Left lung (tissue), 10 donors: ENCODE results near the gene SLC9A4. TPM values are rescaled to one million over a fixed set of nuclear protein-coding genes. Genes with fewer than 3 reads are reported as not detected.

ENCODE experiments used
- ATAC-seq: fragments of 200-7000 bp; cut with Tn5 transposase; one replicate; pipeline ENCODE4 v1.9.1; 2020; ENCODE audit warnings: moderate library complexity
- DNase-seq, 4 donors: peaks; one replicate each; pipeline ENCODE4 v3.0.0-alpha.2; 2013 to 2020
- H3K27ac ChIP-seq, 2 donors: fragments of 200-600 bp; sonication (generic) in 1 of 2; one replicate each; pipeline versions ENCODE4 v1.5.0 to v1.8.0; 2020 to 2021
- H3K27me3 ChIP-seq, 2 donors: fragments of 200-600 bp; sonication (generic) in 1 of 2; one replicate each; pipeline versions ENCODE4 v1.5.0 to v1.8.0; 2020 to 2021
- H3K36me3 ChIP-seq, 2 donors: fragments of 200-600 bp; sonication (generic) in 1 of 2; one replicate each; pipeline versions ENCODE4 v1.5.0 to v1.8.0; 2020 to 2021
- H3K4me1 ChIP-seq, 2 donors: fragments of 200-600 bp; one replicate each; pipeline ENCODE4 v1.8.0; 2021
- H3K4me3 ChIP-seq, 2 donors: fragments of 200-600 bp; sonication (generic) in 1 of 2; one replicate each; pipeline versions ENCODE4 v1.5.0 to v1.8.0; 2020 to 2021; ENCODE audit warnings: mild to moderate bottlenecking in 1 of 2
- H3K9me3 ChIP-seq, 2 donors: fragments of 200-600 bp; sonication (generic) in 1 of 2; one replicate each; pipeline versions ENCODE4 v1.5.0 to v1.8.0; 2020 to 2021
- intact Hi-C, 2 donors: fragments of 100-400 bp; cut with DNase I; formaldehyde crosslinking; loops; one replicate each; pipeline versions ENCODE4 v1.11.2 to v1.14.2; 2022
- polyA plus RNA-seq, 6 donors: library from polyadenylated mRNA; unstranded; fragments of 120-200 nt; gene quantifications; one replicate each; pipeline ENCODE4 v1.2.1, GENCODE V29; 2013; ENCODE audit not compliant: insufficient read length in 6 of 6
- total RNA-seq, 2 donors: library from RNA; stranded (reverse); fragmentation: NEBNext Ultra II Directional; extraction: Animal tissue kit (Norgen Biotek cat#: 25700); gene quantifications; one replicate each; pipeline ENCODE4 v1.2.1, GENCODE V29; 2021
- TF ChIP-seq, protein P1 (sequence below), 2 donors: fragments of 200-600 bp; sonication (generic) in 1 of 2; IDR thresholded peaks; one replicate each; pipeline versions ENCODE4 v1.5.0 to v1.8.0; 2021; ENCODE audit warnings: antibody characterized with exemption in 2 of 2
- donor health status: DM: no; HTN: yes; CAD: no.
- donor health status: DM: no; HTN: no; CAD: no.

Gene SLC9A4
- total and polyA plus RNA-seq, 8 donors, result 0.06 to 0.08 (median 0.06) TPM; not detected in 4

DNA sequence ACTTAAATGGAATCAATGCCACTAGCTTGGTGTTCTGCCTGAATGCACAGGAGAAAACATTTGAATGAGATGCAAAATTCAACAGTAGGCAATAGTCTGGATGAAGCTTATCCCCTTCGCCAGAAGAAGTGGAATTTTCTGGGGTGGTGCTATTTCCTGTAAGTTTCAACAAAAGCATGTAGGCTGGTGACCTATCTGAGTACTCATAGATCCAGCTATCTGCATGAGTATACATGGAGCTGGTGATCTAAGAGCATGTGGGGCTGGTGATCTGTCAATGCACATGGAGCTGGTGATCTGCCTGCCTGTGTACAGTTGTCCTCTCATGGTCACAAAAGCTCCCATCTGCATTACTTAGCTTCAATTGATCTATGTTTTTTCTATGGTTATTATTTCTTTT, 71.2 kb downstream of the SLC9A4 start:
- Histone ChIP-seq H3K36me3 (no peaks in the 10 kb centered on the region), H3K4me3 (no peak overlapping the region), H3K4me1 (no peaks in the 10 kb centered on the region), H3K27ac (no peak overlapping the region), H3K9me3 (peaks cover 0 to 12% of the 10 kb centered on the region in 2 donors), H3K27me3 (no peaks in the 10 kb centered on the region)
- ATAC-seq, result no peak
- TF ChIP-seq, protein P1, sequence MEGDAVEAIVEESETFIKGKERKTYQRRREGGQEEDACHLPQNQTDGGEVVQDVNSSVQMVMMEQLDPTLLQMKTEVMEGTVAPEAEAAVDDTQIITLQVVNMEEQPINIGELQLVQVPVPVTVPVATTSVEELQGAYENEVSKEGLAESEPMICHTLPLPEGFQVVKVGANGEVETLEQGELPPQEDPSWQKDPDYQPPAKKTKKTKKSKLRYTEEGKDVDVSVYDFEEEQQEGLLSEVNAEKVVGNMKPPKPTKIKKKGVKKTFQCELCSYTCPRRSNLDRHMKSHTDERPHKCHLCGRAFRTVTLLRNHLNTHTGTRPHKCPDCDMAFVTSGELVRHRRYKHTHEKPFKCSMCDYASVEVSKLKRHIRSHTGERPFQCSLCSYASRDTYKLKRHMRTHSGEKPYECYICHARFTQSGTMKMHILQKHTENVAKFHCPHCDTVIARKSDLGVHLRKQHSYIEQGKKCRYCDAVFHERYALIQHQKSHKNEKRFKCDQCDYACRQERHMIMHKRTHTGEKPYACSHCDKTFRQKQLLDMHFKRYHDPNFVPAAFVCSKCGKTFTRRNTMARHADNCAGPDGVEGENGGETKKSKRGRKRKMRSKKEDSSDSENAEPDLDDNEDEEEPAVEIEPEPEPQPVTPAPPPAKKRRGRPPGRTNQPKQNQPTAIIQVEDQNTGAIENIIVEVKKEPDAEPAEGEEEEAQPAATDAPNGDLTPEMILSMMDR (IDR thresholded peaks at IDR 0.05), result no peak
- DNase-seq, result no peak
- intact Hi-C loops, result no loop called here

GRCh38 chr2:102547462-102547861, 74.4 kb downstream of the SLC9A4 start:
- ATAC-seq, result no peak
- no peak overlapping the region for H3K27ac ChIP-seq
- H3K4me1 ChIP-seq, result no peaks in the 10 kb centered on the region
- TF ChIP-seq, protein P1 (IDR thresholded peaks at IDR 0.05), result no peak
- H3K27me3 ChIP-seq, result no peaks in the 10 kb centered on the region
- peaks cover 0 to 29% of the 10 kb centered on the region in 2 donors for H3K9me3 ChIP-seq
- intact Hi-C loops, result no loop called here
- no peaks in the 10 kb centered on the region for H3K36me3 ChIP-seq
- no peak for DNase-seq
- H3K4me3 ChIP-seq, result no peak overlapping the region

- Histone ChIP-seq H3K4me1 (no peaks in the 10 kb centered on the region), H3K27me3 (no peaks in the 10 kb centered on the region), H3K9me3 (peaks cover 0 to 29% of the 10 kb centered on the region in 2 donors), H3K27ac (no peak overlapping the region), H3K4me3 (no peak overlapping the region), H3K36me3 (no peaks in the 10 kb centered on the region)
- TF ChIP-seq, protein P1 (IDR thresholded peaks at IDR 0.05), result no peak
- intact Hi-C loops, result no loop called here
- no peak for ATAC-seq
- no peak for DNase-seq
Observed at GRCh38 chr2:102549027-102549426, 76.0 kb downstream of the SLC9A4 start.

GRCh38 chr2:102550151-102550550, 77.1 kb downstream of the SLC9A4 start:
- H3K9me3 ChIP-seq, result peaks cover 0 to 29% of the 10 kb centered on the region in 2 donors
- DNase-seq (no peak), ATAC-seq (no peak)
- TF ChIP-seq, protein P1 (IDR thresholded peaks at IDR 0.05), result no peak
- H3K27ac ChIP-seq, result no peak overlapping the region
- H3K27me3 ChIP-seq, result no peaks in the 10 kb centered on the region
- intact Hi-C loops, result no loop called here
- no peaks in the 10 kb centered on the region for H3K4me1 ChIP-seq
- no peak overlapping the region for H3K4me3 ChIP-seq
- H3K36me3 ChIP-seq, result no peaks in the 10 kb centered on the region

GRCh38 chr2:102551329-102552096, 78.5 kb downstream of the SLC9A4 start:
- H3K4me3 ChIP-seq, result no peak overlapping the region
- ATAC-seq (no peak), DNase-seq (no peak)
- peaks cover 0 to 29% of the 10 kb centered on the region in 2 donors for H3K9me3 ChIP-seq
- TF ChIP-seq, protein P1 (IDR thresholded peaks at IDR 0.05), result no peak
- H3K27ac ChIP-seq, result no peak overlapping the region
- no peaks in the 10 kb centered on the region for H3K4me1 ChIP-seq
- intact Hi-C loops, result no loop called here
- no peaks in the 10 kb centered on the region for H3K27me3 ChIP-seq
- H3K36me3 ChIP-seq, result no peaks in the 10 kb centered on the region
